NCI-H82 treated with DMSO at 0.1 percent for 48 hours (cell line): ENCODE results near the gene SOCS3.
"Not testable (repeated sequence)": the region's sequence is repeated elsewhere in the genome, so short reads cannot be mapped to it uniquely, and the experiment has no call there.

Experiments used
- DNase-seq: peaks from one replicate; lab custom pipeline; 2025; ENCODE audit not compliant: unreplicated experiment; lab: John Stamatoyannopoulos, UW

SOCS3 gene

DNA sequence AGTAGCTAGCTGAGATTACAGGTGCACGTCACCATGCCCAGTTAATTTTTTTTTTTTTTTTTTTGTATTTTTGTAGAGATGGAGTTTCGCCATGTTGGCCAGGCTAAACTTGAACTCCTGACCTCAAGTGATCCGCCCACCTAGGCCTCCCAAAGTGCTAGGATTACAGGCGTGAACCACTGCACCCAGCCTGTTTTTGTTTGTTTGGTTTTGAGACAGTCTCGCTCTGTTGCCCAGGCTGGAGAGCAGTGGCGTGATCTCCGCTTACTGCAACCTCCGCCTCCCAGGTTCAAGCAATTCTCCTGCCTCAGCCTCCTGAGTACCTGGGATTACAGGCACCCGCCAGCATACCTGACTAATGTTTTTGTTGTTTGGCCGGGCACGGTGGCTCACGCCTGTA is 28.5 kb downstream of the SOCS3 start:
- DNase-seq: not testable (repeated sequence)

DNA sequence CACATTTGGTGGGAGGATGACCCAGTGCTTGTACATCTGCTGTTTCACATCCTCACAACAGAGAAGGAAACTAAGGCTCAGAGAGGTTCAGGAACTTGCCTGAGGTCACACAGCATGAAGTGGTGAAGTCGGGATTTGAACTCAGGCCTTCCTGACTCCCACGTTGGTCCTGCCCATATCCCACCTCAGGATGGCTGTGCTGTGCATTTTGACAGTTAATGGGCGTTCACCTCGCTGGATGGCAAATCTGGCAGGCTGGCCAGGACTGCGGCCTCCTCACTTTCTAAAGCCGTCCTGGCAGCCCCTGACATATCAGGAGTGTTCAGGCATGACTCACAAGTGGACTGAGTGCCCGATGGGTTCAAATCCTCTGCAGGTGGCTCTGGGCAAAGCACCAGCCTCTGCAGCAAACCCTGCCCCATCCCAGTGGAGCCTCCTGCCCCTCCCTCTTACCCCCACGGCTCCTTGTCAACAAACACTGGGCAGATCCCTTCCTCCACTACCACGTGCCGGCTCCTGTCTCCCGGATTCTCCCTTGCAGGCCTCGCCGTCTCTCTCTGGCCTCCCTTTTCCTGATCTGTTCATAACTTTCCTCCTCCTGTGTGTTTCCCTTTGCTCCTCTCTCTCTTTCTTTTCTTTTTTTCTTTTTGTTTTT is 29.2 kb downstream of the SOCS3 start:
- no peak for DNase-seq

DNA sequence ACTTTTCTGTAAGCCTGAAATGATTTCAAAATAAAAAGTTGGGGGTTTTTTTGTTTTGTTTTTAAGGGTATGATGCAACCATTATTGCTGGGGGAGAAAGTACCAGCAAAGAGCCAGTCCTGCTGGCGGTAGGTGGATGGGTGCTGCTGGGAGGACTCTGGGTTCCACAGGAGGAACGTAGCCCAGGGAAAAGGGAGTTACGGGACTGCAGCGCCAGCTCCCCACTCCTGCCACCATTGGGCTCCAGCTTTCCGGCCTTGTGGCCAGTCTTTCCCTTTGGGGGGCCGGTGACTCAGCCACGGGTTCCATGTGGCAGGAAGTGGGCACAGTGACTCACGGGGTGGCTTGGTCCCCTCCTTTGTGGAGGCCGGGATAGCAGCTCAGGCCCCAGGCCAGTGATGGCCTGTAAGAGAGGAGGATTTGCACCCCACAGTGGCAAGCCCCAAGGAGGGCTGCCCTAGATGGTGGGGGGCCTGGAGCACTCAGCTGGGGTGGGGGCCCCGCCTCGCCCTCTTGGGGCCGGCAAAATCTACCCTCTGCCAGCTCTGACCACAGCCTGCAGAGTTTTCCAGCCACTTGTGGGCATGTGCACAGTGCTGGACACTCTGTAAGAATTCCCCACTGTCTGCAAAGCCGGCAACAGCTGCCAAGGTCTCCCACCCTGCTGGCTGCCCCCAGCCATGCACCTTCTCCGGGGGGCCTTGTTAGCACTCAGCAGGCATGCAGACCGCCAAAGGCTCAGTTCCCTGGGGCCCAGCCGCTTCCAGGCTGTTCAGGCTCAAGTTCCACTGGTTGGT is 30.4 kb downstream of the SOCS3 start:
- no peak for DNase-seq

GRCh38 chr17:78327880-78328279 is 32.0 kb downstream of the SOCS3 start:
- no peak for DNase-seq

GRCh38 chr17:78325076-78325687 is 34.7 kb downstream of the SOCS3 start:
- no peak for DNase-seq

- DNase-seq: no peak
Observed at GRCh38 chr17:78324391-78325075, 35.3 kb downstream of the SOCS3 start.

GRCh38 chr17:78323826-78324390 is 36.0 kb downstream of the SOCS3 start:
- DNase-seq: no peak

DNA sequence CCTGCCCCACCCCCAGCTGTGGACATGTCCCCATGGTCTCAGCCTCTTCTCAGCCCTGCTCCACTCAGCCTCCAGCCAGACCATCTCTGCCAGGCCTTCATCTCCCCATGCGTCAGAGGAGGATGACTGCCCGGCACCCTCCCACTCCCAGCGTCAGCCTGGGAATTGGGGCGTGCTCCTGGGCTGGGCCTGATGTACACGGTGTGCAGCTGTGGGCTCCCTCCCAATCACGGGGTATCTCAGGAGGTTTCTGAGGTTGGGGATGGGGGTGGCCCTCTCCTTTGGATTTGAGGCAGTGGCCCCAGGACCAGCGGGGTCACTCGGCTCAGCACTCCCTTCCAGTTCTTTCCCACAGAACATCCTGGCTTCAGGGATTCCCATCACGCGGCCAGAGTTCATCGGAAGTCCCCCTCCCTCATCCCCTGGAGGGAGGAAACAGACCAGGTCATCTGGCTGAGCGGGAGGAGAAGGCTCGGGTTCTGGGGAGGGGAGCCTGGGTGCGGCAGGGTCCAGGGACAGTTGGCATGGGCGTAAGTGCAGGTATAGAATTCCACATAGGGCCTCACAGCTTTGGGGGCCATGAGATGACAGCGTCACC is 36.9 kb downstream of the SOCS3 start:
- no peak for DNase-seq

GRCh38 chr17:78322327-78322857 is 37.5 kb downstream of the SOCS3 start:
- DNase-seq: no peak

GRCh38 chr17:78318843-78319242 is 41.0 kb downstream of the SOCS3 start:
- DNase-seq: no peak

DNA sequence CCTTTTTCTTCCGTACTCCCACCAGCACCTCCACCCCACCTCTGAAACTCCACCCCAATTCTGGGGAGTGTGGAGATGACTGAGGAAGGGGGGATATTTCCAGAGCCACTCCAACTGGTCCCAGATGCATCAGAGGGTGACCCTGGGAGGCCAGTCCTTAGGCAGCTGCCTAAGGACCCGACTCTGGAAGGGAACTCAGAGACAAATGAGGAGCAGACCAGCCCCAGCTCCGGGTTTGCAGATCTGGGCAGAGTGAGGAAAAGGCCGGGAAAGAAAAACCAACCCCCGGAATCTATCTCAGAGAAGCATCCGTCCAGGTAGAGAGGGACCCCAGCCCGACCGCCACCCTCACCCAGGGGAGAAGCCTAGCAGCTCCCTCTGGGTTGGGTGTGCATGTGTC is 41.5 kb downstream of the SOCS3 start:
- no peak for DNase-seq

GRCh38 chr17:78317794-78318400 is 42.0 kb downstream of the SOCS3 start:
- no peak for DNase-seq

GRCh38 chr17:78316867-78317789 is 42.7 kb downstream of the SOCS3 start:
- DNase-seq: no peak

DNA sequence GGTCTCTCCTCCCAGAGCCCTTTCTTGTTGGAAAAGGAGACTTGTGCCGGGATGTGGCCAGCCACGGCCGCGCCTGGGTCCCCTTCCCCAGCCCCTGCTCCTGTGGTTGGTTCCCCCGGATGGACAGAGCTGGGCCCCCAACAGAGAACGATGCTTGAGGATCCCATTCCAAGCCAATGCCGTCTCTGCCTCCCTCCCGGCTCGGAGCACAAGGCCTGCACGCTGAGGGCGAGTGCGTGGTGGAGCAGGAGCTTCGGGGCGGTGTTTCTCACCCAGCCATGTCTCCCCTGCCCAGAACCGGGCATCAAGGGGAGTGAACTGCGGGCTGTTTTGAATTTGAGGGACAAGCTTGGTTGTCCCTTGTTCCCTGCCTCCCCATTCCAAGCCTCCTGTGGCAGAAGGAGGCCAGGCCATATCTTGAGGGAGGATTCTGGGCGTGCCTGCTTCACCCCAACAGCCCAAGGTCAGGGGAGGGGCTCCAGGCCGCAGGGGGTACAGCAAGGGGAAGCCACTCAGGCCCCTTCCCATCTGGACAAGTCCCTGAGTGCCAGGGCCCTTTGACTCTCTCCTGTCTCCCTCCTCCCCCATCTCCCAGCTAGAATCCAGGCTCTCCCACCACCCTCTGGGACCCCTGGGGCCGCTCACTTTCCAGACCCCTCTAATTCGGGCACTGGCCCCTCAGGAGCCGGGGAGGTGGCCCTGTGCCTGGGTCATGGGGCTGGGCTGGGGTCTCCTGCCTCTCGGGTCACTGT is 43.6 kb downstream of the SOCS3 start:
- DNase-seq: no peak

GRCh38 chr17:78315355-78316114 is 44.3 kb downstream of the SOCS3 start:
- DNase-seq: no peak

- DNase-seq: no peak
Observed at GRCh38 chr17:78314683-78315354, 45.1 kb downstream of the SOCS3 start.
